GM12872 (cell line): Measurements from ENCODE around the gene PITPNC1.

Experiments used
- TF ChIP-seq, protein P1 (sequence below): IDR thresholded peaks from 3 replicates; pipeline ENCODE4 v1.5.1; 2011; ENCODE audit warnings: low read depth, mild to moderate bottlenecking, low read length, moderate library complexity; ENCODE audit not compliant: insufficient read depth

The PITPNC1 gene

DNA sequence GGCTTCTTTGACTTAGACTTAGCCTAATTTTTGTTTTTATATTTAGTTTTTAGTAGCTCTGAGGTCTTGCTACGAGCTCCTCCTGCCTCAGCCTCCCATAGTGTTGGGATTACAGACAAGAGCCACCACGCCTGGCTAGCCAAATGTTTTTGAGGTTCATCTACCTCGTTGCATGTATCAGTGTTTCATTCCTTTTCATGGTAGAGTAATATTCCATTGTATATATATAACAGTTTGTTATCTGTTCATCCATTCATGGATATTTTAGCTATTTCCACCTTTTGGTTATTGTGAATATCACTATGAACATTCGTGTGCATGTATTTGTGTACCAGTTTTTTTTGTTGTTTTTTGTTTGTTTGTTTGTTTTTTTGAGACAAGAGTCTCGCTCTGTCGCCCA is 352.8 kb downstream of the PITPNC1 start:
- TF ChIP-seq, protein P1, sequence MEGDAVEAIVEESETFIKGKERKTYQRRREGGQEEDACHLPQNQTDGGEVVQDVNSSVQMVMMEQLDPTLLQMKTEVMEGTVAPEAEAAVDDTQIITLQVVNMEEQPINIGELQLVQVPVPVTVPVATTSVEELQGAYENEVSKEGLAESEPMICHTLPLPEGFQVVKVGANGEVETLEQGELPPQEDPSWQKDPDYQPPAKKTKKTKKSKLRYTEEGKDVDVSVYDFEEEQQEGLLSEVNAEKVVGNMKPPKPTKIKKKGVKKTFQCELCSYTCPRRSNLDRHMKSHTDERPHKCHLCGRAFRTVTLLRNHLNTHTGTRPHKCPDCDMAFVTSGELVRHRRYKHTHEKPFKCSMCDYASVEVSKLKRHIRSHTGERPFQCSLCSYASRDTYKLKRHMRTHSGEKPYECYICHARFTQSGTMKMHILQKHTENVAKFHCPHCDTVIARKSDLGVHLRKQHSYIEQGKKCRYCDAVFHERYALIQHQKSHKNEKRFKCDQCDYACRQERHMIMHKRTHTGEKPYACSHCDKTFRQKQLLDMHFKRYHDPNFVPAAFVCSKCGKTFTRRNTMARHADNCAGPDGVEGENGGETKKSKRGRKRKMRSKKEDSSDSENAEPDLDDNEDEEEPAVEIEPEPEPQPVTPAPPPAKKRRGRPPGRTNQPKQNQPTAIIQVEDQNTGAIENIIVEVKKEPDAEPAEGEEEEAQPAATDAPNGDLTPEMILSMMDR, result no peak

GRCh38 chr17:67730731-67731130 is 353.6 kb downstream of the PITPNC1 start:
- TF ChIP-seq, protein P1, result no peak

- TF ChIP-seq, protein P1, result no peak
These were observed 356.4 kb downstream of the PITPNC1 start for GRCh38 chr17:67733449-67733848.

DNA sequence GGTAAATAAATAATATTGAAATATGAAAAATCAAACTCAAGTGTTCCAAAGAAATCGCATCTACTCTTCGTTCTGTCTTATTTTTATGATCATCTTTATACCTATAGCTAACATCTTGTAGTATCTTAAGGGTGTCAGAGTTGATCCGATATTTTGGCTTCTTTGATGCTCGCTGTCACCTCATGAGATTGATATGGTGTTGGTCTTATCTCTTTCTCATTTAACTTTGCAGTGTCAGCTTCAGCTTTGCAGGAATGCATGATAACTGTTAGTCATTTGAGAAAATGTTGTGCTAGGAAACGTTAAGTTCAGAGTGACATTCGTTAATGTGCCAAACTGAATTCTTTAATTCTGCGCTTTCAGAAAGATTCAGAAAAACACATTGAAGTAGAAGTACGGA is 360.1 kb downstream of the PITPNC1 start:
- TF ChIP-seq, protein P1, result no peak

DNA sequence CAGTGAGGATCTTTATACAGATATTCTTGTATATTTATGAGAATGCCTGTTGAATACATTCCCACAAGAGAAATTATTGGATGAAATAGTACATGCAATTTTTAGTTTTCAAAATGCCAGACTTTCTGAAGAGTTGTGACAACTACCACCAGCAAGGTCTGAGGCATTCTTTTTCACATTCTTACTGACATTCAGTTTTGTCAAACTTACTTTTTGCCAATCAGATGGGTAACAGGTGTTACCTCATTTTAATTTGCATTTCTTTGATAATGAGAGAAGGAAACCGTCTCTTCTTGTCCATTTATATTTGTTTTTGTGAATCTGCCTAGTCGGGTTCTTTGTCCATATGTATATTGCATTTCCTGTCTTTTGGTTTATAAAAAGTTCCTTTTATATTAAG is 364.9 kb downstream of the PITPNC1 start:
- TF ChIP-seq, protein P1, result no peak
